GOT3 (cell line): Measurements from ENCODE around the gene APBA2.
"Not testable (repeated sequence)": the region's sequence is repeated elsewhere in the genome, so short reads cannot be mapped to it uniquely, and the experiment has no call there.

Experiments
- DNase-seq: peaks from one replicate; lab custom pipeline; 2025; ENCODE audit warnings: mixed read lengths; lab: John Stamatoyannopoulos, UW

APBA2 gene

GRCh38 chr15:29035336-29036285, 149.8 kb downstream of the APBA2 start:
- DNase-seq = no peak

DNA sequence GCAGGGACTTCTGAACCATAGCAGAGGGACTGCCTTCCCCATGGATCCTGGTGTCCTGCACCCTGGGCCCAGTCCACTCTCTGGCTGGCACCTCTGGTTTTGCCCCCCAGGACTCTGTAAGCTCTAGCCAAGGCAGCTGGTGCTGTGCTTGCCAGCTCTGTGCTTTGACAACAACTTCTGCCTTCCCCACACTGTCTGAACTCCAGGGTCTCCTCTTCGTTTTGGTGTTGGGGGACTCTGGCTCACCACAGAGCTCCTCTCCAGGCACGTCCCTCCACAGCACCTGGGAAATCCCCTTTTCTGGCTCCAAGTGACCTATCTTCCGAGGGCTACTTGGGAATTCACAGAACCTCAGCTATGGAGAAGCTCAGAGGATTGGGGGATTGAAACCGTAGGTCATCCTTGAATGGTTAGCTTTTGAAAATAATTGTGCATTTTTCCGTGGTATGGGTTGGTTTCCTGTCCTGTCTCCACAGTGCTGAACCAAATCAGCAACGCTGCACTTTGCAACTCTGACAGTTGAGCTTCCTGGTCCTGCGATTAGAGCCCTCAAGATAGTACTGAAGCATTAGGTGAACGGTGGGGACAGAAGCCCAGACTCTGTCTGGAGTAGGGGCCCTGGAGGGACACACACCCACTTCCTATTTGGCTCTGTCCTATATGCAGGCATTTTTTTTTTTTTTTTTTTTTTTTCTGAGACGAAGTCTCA, 152.4 kb downstream of the APBA2 start:
- no peak for DNase-seq

DNA sequence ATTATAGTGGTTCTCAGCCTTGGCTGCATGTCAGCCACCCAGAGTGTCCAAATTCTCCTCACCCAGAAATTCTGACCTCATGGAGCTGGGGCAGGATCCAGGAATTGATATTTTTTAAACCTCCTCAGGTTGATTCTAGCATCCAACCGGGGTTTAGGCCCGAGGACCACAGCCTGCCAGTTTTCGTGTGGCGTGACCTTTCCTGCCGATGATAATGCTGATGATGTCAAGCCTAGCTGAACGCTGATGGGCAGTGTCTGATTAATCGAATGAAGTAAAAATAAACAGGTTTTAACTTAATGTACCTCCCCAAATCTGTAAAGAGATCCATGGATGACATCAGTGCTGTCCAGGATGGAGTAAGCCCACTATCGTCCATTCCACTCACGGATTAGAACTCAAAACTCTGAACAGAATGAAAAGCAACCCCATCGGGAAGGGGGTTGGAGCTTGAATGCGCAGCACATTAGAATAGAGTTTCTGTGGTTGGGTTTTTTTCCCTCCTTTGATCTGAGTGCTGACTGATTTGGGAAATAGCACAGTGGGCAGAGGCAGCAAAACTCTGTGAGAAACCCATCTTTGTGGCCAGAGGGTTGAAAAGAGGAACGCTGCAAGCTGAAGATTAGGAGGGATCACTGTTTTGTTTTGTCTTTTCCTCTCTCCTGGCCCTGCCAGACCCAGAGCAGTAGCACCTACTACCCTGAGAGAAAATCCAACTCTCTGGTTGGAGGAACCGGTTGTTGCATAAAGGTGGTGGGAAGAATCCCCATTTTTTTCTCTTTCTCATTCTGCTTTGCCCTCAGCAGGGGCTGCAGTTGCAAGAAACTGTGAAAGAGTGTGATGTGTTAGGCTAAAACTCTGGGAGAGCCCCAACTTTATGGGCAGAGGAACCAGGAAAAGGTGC, 153.9 kb downstream of the APBA2 start:
- DNase-seq = no peak

DNA sequence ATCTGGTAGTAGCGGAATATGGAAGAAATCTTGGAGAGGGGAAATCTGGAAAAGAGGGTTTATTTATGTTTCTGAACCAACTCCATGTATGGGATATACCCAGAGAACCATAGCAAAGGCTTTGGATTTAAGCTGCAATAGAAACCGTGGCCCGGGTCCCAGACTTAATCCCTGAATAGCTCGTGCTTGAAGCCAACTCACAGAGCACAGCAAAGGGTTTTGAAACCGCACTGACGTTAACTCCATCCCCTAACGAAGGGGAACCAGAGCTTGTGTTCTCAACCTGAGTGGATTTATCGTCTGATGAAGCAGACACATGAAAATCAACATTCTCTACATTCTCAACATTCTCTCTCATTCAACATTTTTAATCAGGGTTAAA, 154.6 kb downstream of the APBA2 start:
- DNase-seq = no peak

GRCh38 chr15:29043736-29044502, 158.1 kb downstream of the APBA2 start:
- no peak for DNase-seq

- no peak for DNase-seq
These were observed 158.7 kb downstream of the APBA2 start for GRCh38 chr15:29044503-29044901.

DNA sequence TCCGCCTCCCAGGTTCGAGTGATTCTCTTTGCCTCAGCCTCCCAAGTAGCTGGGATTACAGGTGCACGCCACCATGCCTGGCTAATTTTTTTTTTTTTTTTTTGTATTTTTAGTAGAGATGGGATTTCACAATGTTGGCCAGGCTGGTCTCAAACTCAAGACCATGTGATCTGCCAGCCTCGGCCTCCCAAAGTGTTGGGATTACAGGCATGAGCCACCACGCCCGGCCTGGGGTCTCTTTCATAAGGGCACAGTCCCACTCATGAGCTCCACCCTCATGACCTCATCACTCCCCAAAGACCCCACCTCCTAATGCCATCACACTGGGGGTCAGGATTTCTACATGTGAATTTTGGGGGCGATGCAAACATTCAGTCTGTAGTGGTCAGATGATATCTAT, 159.4 kb downstream of the APBA2 start:
- DNase-seq = not testable (repeated sequence)

DNA sequence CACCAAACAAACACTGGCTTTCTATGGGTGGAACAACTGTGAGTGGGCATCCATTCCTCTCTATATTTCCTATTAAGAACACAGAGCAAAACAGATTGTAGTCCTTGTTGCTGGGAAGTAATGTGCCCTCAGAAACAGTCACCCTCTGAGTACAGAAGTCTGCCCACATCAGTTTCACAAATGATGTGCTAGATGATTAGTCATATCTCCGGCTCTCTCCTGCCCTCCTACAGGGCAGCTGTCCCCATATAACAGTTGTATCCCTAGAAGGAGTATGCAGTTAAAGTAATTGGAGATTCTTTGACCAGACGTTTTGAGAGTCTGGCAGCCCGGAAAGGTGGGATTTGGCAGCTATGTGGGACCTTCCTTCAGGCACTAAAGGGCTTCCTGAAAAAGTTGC, 159.9 kb downstream of the APBA2 start:
- no peak for DNase-seq

- no peak for DNase-seq
These were observed 160.6 kb downstream of the APBA2 start for GRCh38 chr15:29046281-29046810.

DNA sequence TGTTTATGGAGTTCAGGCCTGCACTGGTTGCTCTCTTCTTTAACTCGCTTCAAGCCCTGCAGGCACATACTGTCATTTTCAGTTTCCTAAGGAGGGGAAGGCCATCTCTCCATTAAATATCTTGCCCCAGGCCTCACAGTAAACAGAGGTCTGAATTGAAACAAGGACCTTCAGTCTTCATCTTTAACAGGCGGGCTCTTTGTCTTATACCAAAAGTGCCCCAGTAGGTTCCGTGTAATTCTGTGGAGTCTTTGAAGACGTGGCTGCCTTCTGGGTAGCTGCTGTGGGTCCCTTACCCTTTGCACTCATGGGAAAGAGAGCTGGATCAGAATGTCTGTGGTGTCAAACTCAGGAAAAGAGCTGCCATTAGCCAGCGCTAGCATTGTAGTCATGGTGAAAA, 161.2 kb downstream of the APBA2 start:
- no peak for DNase-seq

DNA sequence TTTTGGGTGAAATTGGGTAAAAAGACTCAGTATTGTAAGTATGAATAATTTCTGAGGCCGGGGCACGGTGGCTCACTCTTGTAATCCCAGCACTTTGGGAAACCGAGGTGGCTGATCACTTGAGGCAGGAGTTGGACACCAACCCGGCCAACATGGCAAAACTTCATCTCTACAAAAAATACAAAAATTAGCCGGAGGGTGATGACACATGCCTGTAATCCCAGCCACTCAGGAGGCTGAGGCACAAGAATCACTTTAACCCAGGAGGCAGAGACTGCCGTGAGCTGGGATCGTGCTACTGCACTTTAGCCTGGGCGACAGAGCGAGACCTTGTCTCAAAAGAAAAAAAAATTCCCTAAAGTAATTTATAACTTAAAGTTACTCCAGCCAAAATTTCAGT, 162.2 kb downstream of the APBA2 start:
- DNase-seq = no peak

DNA sequence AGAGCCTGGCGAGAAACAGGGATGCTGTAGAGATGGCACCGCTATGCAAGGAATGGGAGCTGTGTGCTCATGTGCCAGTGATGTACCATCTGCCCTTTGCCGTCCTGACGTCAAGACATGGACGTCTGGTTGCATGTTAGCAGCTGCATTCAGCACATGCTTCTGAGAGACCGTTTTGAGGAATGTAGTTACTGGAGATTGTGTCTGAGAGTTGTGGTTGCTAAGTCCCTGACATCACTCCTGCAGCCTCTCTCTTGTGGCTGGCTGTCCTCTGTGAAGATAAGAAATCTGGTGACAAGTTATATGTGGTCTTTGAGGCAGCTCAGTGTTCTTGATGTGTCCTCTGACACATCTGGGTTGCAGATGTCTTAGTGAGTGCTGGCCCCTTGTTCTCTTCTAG, 165.1 kb downstream of the APBA2 start:
- DNase-seq = no peak

DNA sequence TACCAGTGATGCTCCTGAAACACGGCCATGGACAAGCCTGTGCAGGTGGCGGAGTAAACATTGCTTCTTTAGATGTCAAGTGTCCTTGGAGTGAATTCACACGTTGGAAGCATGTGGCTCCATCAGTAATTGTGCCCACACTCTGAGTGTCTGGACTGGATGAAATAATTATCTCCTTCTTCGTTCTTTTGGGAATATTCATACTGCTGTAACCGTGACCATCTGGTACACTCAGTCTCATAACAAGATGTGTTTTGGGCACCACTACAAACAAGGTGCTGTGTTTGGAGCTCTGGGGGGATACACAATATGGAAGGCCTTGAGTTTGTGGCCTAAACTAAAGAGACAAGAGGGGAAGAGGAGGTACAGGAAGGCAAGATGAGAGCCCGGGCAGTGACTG, 165.6 kb downstream of the APBA2 start:
- no peak for DNase-seq

DNA sequence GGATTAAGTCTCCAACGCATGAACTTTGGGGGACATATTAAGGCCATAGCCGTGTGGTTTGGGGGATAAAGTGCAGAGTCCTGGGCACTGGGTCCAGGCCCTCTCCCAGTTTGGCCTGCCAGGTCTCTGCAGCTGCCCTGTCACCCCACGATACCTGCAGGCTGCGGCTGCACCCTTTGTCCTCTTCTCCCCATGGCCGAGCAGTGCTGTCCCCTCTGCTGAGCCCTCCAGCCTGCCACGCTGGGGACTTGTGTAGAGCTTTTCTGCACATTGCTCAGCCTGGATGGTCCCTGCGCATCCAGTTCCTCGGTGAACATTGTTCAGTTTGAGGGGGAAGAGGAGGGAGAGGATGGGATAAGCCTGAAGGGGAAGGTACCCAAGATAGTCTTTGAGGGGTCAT, 167.2 kb downstream of the APBA2 start:
- DNase-seq = no peak

DNA sequence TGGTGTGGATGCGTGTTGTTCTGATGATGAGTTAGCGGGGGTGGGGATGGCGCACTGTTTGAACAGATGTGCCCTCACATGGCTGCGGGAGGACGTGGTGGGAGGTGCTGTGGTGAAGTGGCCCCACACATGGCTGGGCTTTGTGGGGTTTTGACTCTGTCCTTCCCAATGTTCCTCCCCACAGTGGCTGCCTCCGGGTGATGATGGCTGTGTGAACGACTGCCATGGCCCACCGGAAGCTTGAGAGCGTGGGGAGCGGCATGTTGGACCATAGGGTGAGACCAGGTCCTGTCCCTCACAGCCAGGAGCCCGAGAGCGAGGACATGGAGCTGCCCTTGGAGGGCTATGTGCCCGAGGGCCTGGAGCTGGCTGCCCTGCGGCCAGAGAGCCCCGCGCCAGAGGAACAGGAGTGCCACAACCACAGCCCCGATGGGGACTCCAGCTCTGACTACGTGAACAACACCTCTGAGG, 167.9 kb downstream of the APBA2 start:
- no peak for DNase-seq

- DNase-seq = no peak
These were observed 168.6 kb downstream of the APBA2 start for GRCh38 chr15:29054171-29055045.

- no peak for DNase-seq
These were observed 170.1 kb downstream of the APBA2 start for GRCh38 chr15:29055876-29056275.

DNA sequence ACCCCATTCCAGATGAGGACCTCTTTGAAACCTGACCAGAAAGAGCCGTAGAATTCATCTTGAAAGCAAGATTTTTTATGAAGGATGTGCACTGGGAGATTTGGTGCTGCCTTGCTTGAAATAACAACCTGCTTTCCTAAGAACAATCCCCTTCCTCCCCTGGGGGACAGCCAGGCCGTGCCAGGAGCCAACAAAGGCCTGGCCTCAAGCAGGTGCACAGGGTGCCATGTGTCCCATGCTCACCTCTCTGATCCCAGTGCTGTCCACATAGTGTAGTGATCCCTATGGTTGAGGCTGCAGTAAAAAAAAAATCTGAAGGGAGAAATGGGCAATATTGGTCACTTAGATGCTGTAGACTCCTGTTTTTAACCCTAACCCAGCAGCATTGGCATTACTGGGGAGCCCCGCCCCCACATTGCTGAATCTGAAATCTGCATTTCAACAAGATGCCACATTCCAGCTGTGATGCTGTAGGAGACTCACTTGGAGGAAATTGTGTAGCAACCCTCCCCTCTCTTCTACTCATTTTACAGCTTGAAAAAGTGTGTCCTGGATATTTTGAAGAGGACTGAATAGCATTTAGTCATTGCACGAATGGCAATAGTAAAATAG, 171.2 kb downstream of the APBA2 start:
- DNase-seq = no peak

GRCh38 chr15:29057856-29058255, 172.1 kb downstream of the APBA2 start:
- no peak for DNase-seq
